Astrocyte of the cerebellum (primary cell): ENCODE results near the gene H6PD.

Experiments
- DNase-seq: peaks from one replicate; pipeline ENCODE4 v3.0.0-alpha.2; 2011; ENCODE audit warnings: low read depth
- H3K4me3 ChIP-seq: 2 replicates; pipeline ENCODE4 v1.5.1; 2011; ENCODE audit warnings: mild to moderate bottlenecking, low read depth, low read length, moderate library complexity
- CTCF ChIP-seq: IDR thresholded peaks from 2 replicates; pipeline ENCODE4 v1.5.1; 2012; ENCODE audit warnings: low read length, low read depth, moderate library complexity, mild to moderate bottlenecking; ENCODE audit errors: missing control alignments
- in situ Hi-C: cut with HindIII; loops from 2 replicates; pipeline ENCODE4 v1.10.0; 2017; ENCODE audit warnings: low sequenced_read_pairs

H6PD gene

GRCh38 chr1:9271861-9272595 is 37.5 kb downstream of the H6PD start:
- no peak overlapping the region for H3K4me3 ChIP-seq
- no peak for DNase-seq
- TF ChIP-seq CTCF: no peak
- in situ Hi-C loops: loop anchor here (25.0 kb wide), 1 partner anchor 290 kb away; no protein-coding TSS in a partner anchor

- DNase-seq: no peak
- no peak overlapping the region for H3K4me3 ChIP-seq
- in situ Hi-C loops: loop anchor here (25.0 kb wide), 1 partner anchor 289 kb away; no protein-coding TSS in a partner anchor
- TF ChIP-seq CTCF: no peak
Measured at GRCh38 chr1:9273177-9273576, 38.6 kb downstream of the H6PD start.

- no peak for TF ChIP-seq CTCF
- no peak for DNase-seq
- H3K4me3 ChIP-seq: no peak overlapping the region
- in situ Hi-C loops: no loop called here
Measured at GRCh38 chr1:9275161-9275560, 40.6 kb downstream of the H6PD start.

- in situ Hi-C loops: no loop called here
- TF ChIP-seq CTCF: no peak
Measured at GRCh38 chr1:9275567-9276034, 41.0 kb downstream of the H6PD start.

GRCh38 chr1:9278116-9278515 is 43.5 kb downstream of the H6PD start:
- H3K4me3 ChIP-seq: no peak overlapping the region
- in situ Hi-C loops: no loop called here
- no peak for DNase-seq
- no peak for TF ChIP-seq CTCF

More at GRCh38 chr1:9275567-9276034, 41.0 kb downstream of the H6PD start:
- no peak overlapping the region for H3K4me3 ChIP-seq
- DNase-seq: no peak

GRCh38 chr1:9278585-9279153 is 44.1 kb downstream of the H6PD start:
- in situ Hi-C loops: no loop called here
- no peak for TF ChIP-seq CTCF
- DNase-seq: no peak
- no peak overlapping the region for H3K4me3 ChIP-seq
